K562 (cell line): ENCODE results near the gene HRC. TPM values are rescaled to one million over a fixed set of nuclear protein-coding genes. Genes with fewer than 3 reads are reported as not detected.

ENCODE experiments used
- ARID4B ChIP-seq: sonication (generic); formaldehyde crosslinking; IDR thresholded peaks from 2 replicates; pipeline ENCODE4 v1.8.0; 2022; ENCODE audit warnings: mild to moderate bottlenecking, missing genetic modification reagents
- ATF3 ChIP-seq, 2 experiments: fragments of 450-650 bp in 1 of 2; sonication (generic) in 1 of 2; formaldehyde crosslinking in 1 of 2; IDR thresholded peaks in 1 of 2; conservative IDR thresholded peaks in 1 of 2; 2 replicates each; pipeline versions ENCODE4 v1.6.1 to v1.8.1; 2016 to 2023; ENCODE audit warnings: mild to moderate bottlenecking in 2 of 2, moderate library complexity in 2 of 2, inconsistent platforms in 1 of 2, missing genetic modification reagents in 1 of 2
- BRCA1 ChIP-seq, 2 experiments: fragments of 450-650 bp in 1 of 2; sonication (generic) in 1 of 2; formaldehyde crosslinking in 1 of 2; IDR thresholded peaks; 2 replicates each; pipeline versions ENCODE4 v1.5.0 to v1.6.1; 2017 to 2020; ENCODE audit warnings: mild to moderate bottlenecking in 1 of 2, missing genetic modification reagents in 1 of 2
- NR2C1 ChIP-seq, 2 experiments: fragments of 450-650 bp; IDR thresholded peaks; 2 replicates each; pipeline ENCODE4 v1.6.1; 2017; ENCODE audit warnings: mild to moderate bottlenecking in 2 of 2, antibody characterized with exemption in 1 of 2, inconsistent platforms in 1 of 2, missing compliant biosample characterization in 1 of 2, missing genetic modification characterization in 1 of 2
- PHF8 ChIP-seq: fragments of 200-600 bp; sonication (generic); IDR thresholded peaks from 2 replicates; pipeline ENCODE4 v1.6.1; 2012; ENCODE audit warnings: mixed run types, mild to moderate bottlenecking, inconsistent platforms, low read length, moderate library complexity, borderline replicate concordance
- ZBTB40 ChIP-seq, 2 experiments: fragments of 450-650 bp in 1 of 2; sonication (generic) in 1 of 2; formaldehyde crosslinking in 1 of 2; IDR thresholded peaks; 2 replicates each; pipeline versions ENCODE4 v1.7.1 to v1.9.0; 2016 to 2022; ENCODE audit warnings: inconsistent platforms in 1 of 2, mild to moderate bottlenecking in 1 of 2, missing genetic modification reagents in 1 of 2
- polyA plus RNA-seq, 8 experiments: library from polyadenylated mRNA; depleted of rRNA in 4 of 8; stranded (reverse) in 5 of 8; unstranded in 3 of 8; fragments of >200 nt; fragmentation: Nextera tagmentation in 2 of 8; fragmentation: Illumina TruSeq in 1 of 8; extraction: Ambion mirVana in 2 of 8; extraction: Trizol in 1 of 8; gene quantifications; 2 replicates each; pipeline versions ENCODE4 v1.2.1 to v1.2.3, GENCODE V29; 2011 to 2014; ENCODE audit warnings: inconsistent platforms in 1 of 8, missing spikeins in 1 of 8
- total RNA-seq, 7 experiments: library from RNA; depleted of rRNA in 6 of 7; stranded (reverse); fragments of >200 nt in 6 of 7; fragmentation: Illumina TruSeq in 2 of 7; extraction: Trizol in 2 of 7; gene quantifications; 2 replicates each; pipeline versions ENCODE4 v1.2.1 to v1.2.3, GENCODE V29; 2011 to 2021; ENCODE audit warnings: low replicate concordance in 1 of 7

The HRC gene
- total and polyA plus RNA-seq, 9 of the 15 experiments (the other 6 are each of a cell fraction or from before 2014, with no cell fraction given), result 0.66 to 18.7 (median 13.1) TPM

- TF ChIP-seq ZBTB40 (IDR thresholded peaks at IDR 0.05), result 0 out of 2 replicates have a peak, but pooled peaks have one; percentile 32
- no peak for TF ChIP-seq ZBTB40 (CRISPR knock-in tag; IDR thresholded peaks at IDR 0.05)
- TF ChIP-seq BRCA1 (IDR thresholded peaks at IDR 0.05), result no peak
- no peak for TF ChIP-seq BRCA1 (CRISPR knock-in tag; IDR thresholded peaks at IDR 0.05)
- peak; percentile 68 for TF ChIP-seq ARID4B (CRISPR knock-in tag)
- TF ChIP-seq ATF3 (IDR thresholded peaks at IDR 0.05), result no peak; the same call in 1 of the 2 replicates
- no peak for TF ChIP-seq ATF3 (CRISPR knock-in tag; conservative IDR thresholded peaks at IDR 0.05)
- peak; percentile 22; the same call in 1 of the 2 replicates for TF ChIP-seq NR2C1 (IDR thresholded peaks at IDR 0.05)
- TF ChIP-seq NR2C1 (tag; IDR thresholded peaks at IDR 0.05), result peak; percentile 63
- peak; percentile 85; the same call in 1 of the 2 replicates for TF ChIP-seq PHF8
These were observed at the start of gene HRC (continued) for GRCh38 chr19:49155005-49155819.
